Gastrocnemius medialis (tissue), 4 donors: ENCODE results near the gene SPATA31A6. TPM values are rescaled to one million over a fixed set of nuclear protein-coding genes. Genes with fewer than 3 reads are reported as not detected.

ENCODE experiments used
- total RNA-seq, 4 donors: library from RNA; depleted of rRNA; stranded (reverse); fragments of >200 nt; gene quantifications; one replicate each; pipeline versions ENCODE4 v1.1.0 to v1.2.3, GENCODE V29; 2016

The SPATA31A6 gene
- total RNA-seq, 4 donors from 2014 or later: not detected

Other genes starting within 250 kb of the SPATA31A6 start
- gene CNTNAP3B, start 54.2 kb upstream of the SPATA31A6 start, total RNA-seq: 1 to 10 TPM; 2.4 to 7.4 (median 2.7) TPM